H1 (cell line): ENCODE measurements around the gene PRKCSH.

Experiments used
- CBX8 ChIP-seq: fragments of 300-800, 300-1000 bp; sonication (generic); IDR thresholded peaks from 2 replicates; pipeline ENCODE4 v1.7.1; 2016; ENCODE audit warnings: low read depth, low read length, borderline replicate concordance
- CHD1 ChIP-seq: IDR thresholded peaks from 2 replicates; pipeline ENCODE4 v1.6.1; 2012; ENCODE audit warnings: low read depth, low read length, improper control_type of control experiment
- CTCF ChIP-seq, 3 experiments: IDR thresholded peaks; 1 replicate in 2 of 3; 2 replicates in 1 of 3; pipeline versions ENCODE4 v1.5.1 to v1.6.1; 2011; ENCODE audit warnings: low read length in 3 of 3, mild to moderate bottlenecking in 3 of 3, inconsistent platforms in 2 of 3, low read depth in 1 of 3, moderate library complexity in 1 of 3; ENCODE audit not compliant: insufficient read depth in 1 of 3; ENCODE audit errors: control extremely low read depth in 1 of 3
- EZH2 ChIP-seq: fragments of 200-600 bp; sonication (generic); IDR thresholded peaks from 2 replicates; pipeline ENCODE4 v1.7.1; 2012; ENCODE audit warnings: low read depth, mild to moderate bottlenecking, moderate library complexity, low read length, inconsistent platforms; ENCODE audit not compliant: severe bottlenecking
- KDM1A ChIP-seq: fragments of 200-600, 300-600 bp; sonication (generic); IDR thresholded peaks from 2 replicates; pipeline ENCODE4 v1.7.1; 2016; ENCODE audit warnings: mild to moderate bottlenecking, low read length, borderline replicate concordance
- POLR2A ChIP-seq, 2 experiments: IDR thresholded peaks; 1 replicate in 1 of 2; 2 replicates in 1 of 2; pipeline ENCODE4 v1.6.1; 2011; ENCODE audit warnings: low read depth in 2 of 2, low read length in 2 of 2, mild to moderate bottlenecking in 2 of 2; ENCODE audit errors: control extremely low read depth in 1 of 2
- POLR2AphosphoS5 ChIP-seq: IDR thresholded peaks from 2 replicates; pipeline ENCODE4 v1.6.1; 2011; ENCODE audit warnings: low read depth, low read length
- USF2 ChIP-seq: IDR thresholded peaks from 2 replicates; pipeline ENCODE4 v1.6.1; 2011; ENCODE audit warnings: low read length, improper control_type of control experiment

DNA sequence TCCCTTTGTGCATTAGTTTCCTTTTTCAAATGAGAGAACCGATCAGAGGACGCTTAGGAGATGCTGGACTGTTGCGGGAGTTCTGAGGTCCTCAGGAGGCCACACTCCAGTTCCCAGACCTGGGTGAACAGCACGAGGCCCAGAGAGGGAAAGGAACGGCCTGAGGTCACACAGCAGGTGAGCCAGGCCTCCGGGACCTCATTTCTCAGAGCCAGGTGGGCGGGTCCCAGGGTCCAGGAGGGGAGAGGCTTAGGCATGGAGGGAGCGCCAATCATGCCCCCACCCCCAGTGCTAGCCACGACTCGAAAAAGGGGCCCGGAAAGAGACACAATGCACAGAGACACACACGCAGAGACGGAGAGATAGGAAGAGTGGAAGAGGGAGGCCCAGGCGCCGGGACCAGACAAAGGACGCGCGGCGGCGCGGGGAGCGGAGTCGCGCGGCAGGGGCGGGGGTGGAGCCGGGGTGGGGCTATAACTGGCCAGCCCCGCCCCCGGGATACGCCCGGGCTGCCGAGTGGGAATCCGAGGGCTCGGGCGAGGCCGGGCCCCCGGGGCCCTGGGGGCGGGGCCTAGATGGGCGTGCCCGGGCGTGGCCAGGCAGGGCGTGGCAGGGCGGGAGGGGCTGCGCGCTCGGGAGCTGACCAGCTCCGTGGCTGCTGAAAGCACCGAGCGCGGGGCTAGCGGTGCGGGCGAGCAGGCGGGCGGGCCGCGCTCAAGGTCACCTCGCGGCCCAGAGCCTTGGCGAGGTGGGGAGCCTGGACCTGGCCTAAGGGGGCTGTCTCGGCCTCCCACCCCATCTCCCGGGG lies 43.9 kb downstream of the PRKCSH start:
- TF ChIP-seq EZH2 (no peak), POLR2A (IDR thresholded peaks at IDR 0.05; ENCODE audit: control extremely low read depth in 1 of 2, low read depth in 2 of 2, low read length in 2 of 2) (no peak; a peak in 1 of 3 replicates), POLR2AphosphoS5 (no peak), KDM1A (peak; percentile 95), CHD1 (no peak), USF2 (no peak), CTCF (IDR thresholded peaks at IDR 0.05; ENCODE audit: control extremely low read depth in 1 of 3, insufficient read depth in 1 of 3, low read depth in 1 of 3, low read length in 3 of 3) (no peak), CBX8 (no peak)
